SK-N-SH treated with all-trans-retinoic acid at 6 μM for 48 hours (cell line): ENCODE measurements around the gene MLPH.

Source experiments
- ATAC-seq: fragments of 200-7000 bp; cut with Tn5 transposase; 3 replicates; pipeline ENCODE4 v1.9.1; 2020; ENCODE audit warnings: mild to moderate bottlenecking, moderate library complexity
- ARNTL ChIP-seq: fragments of 450-650 bp; formaldehyde crosslinking; IDR thresholded peaks from 2 replicates; pipeline ENCODE4 v1.5.0; 2020; ENCODE audit warnings: low read depth, mild to moderate bottlenecking, moderate library complexity, borderline replicate concordance
- BACH2 ChIP-seq: fragments of 250-450 bp; sonication (Bioruptor Pico); IDR thresholded peaks from 2 replicates; pipeline ENCODE4 v1.9.0; 2021; ENCODE audit warnings: mild to moderate bottlenecking, borderline replicate concordance
- CREB5 ChIP-seq: fragments of 250-450 bp; sonication (Bioruptor Pico); IDR thresholded peaks from 2 replicates; pipeline ENCODE4 v1.5.1; 2020; ENCODE audit warnings: low read depth, mild to moderate bottlenecking, moderate library complexity
- CSDC2 ChIP-seq: fragments of 250-450 bp; sonication (Bioruptor Pico); IDR thresholded peaks from 2 replicates; pipeline ENCODE4 v1.5.0; 2020; ENCODE audit warnings: mild to moderate bottlenecking, moderate library complexity
- CSRNP3 ChIP-seq: fragments of 250-450 bp; sonication (Bioruptor Pico); IDR thresholded peaks from 2 replicates; pipeline ENCODE4 v1.5.1; 2021; ENCODE audit warnings: mild to moderate bottlenecking, moderate library complexity
- ESRRG ChIP-seq: fragments of 250-450 bp; sonication (Bioruptor Pico); IDR thresholded peaks from 2 replicates; pipeline ENCODE4 v1.6.1; 2021; ENCODE audit warnings: mild to moderate bottlenecking
- PATZ1 ChIP-seq: fragments of 250-450 bp; sonication (Bioruptor Pico); IDR thresholded peaks from 2 replicates; pipeline ENCODE4 v1.8.0; 2020; ENCODE audit warnings: mild to moderate bottlenecking, moderate library complexity, borderline replicate concordance
- POU6F1 ChIP-seq: fragments of 250-450 bp; sonication (Bioruptor Pico); IDR thresholded peaks from 2 replicates; pipeline ENCODE4 v1.8.0; 2021; ENCODE audit warnings: low read depth, mild to moderate bottlenecking, moderate library complexity, borderline replicate concordance
- PPARA ChIP-seq: fragments of 250-450 bp; sonication (Bioruptor Pico); IDR thresholded peaks from 2 replicates; pipeline ENCODE4 v1.5.0; 2020; ENCODE audit warnings: mild to moderate bottlenecking, borderline replicate concordance
- RARB ChIP-seq: fragments of 250-450 bp; sonication (Bioruptor Pico); IDR thresholded peaks from 2 replicates; pipeline ENCODE4 v1.8.0; 2021; ENCODE audit warnings: mild to moderate bottlenecking, moderate library complexity
- SNAI2 ChIP-seq: fragments of 250-450 bp; sonication (Bioruptor Pico); IDR thresholded peaks from 2 replicates; pipeline ENCODE4 v1.5.0; 2020; ENCODE audit warnings: mild to moderate bottlenecking, moderate library complexity
- TCF4 ChIP-seq: fragments of 250-450 bp; sonication (Bioruptor Pico); IDR thresholded peaks from 2 replicates; pipeline ENCODE4 v1.8.0; 2021; ENCODE audit warnings: mild to moderate bottlenecking, moderate library complexity, borderline replicate concordance
- TOX ChIP-seq: fragments of 250-450 bp; sonication (Bioruptor Pico); IDR thresholded peaks from 2 replicates; pipeline ENCODE4 v1.8.0; 2021; ENCODE audit warnings: mild to moderate bottlenecking, moderate library complexity, borderline replicate concordance
- TSHZ2 ChIP-seq: fragments of 250-450 bp; sonication (Bioruptor Pico); IDR thresholded peaks from 2 replicates; pipeline ENCODE4 v1.5.0; 2020; ENCODE audit warnings: mild to moderate bottlenecking, moderate library complexity
- ZC3H10 ChIP-seq: fragments of 250-450 bp; sonication (Bioruptor Pico); IDR thresholded peaks from 2 replicates; pipeline ENCODE4 v1.5.1; 2021; ENCODE audit warnings: mild to moderate bottlenecking, moderate library complexity
- ZFP30 ChIP-seq: fragments of 450-650 bp; formaldehyde crosslinking; IDR thresholded peaks from 2 replicates; pipeline ENCODE4 v1.5.0; 2022; ENCODE audit warnings: mild to moderate bottlenecking, moderate library complexity
- ZNF565 ChIP-seq: fragments of 450-650 bp; formaldehyde crosslinking; conservative IDR thresholded peaks from 2 replicates; pipeline ENCODE4 v1.5.0; 2020; ENCODE audit warnings: low read depth, mild to moderate bottlenecking, moderate library complexity
- ZNF70 ChIP-seq: fragments of 450-650 bp; formaldehyde crosslinking; IDR thresholded peaks from 2 replicates; pipeline ENCODE4 v1.5.0; 2020; ENCODE audit warnings: mild to moderate bottlenecking, moderate library complexity
- ZNF8 ChIP-seq: fragments of 450-650 bp; formaldehyde crosslinking; IDR thresholded peaks from 2 replicates; pipeline ENCODE4 v1.5.0; 2020; ENCODE audit warnings: mild to moderate bottlenecking, moderate library complexity

Gene MLPH

GRCh38 chr2:237573721-237574415 is 86.8 kb downstream of the MLPH start:
- TF ChIP-seq CSRNP3 (CRISPR knock-in tag), result no peak
- ATAC-seq, result no peak

- no peak for ATAC-seq
- TF ChIP-seq SNAI2 (CRISPR knock-in tag) (no peak), TSHZ2 (CRISPR knock-in tag) (no peak), ZFP30 (CRISPR knock-in tag) (no peak), ARNTL (CRISPR knock-in tag) (no peak), BACH2 (no peak), ESRRG (CRISPR knock-in tag) (no peak), RARB (no peak), ZNF70 (CRISPR knock-in tag) (no peak), ZNF565 (CRISPR knock-in tag) (no peak), ZNF8 (no peak), CREB5 (CRISPR knock-in tag) (no peak), TCF4 (CRISPR knock-in tag) (no peak), PPARA (no peak), CSDC2 (no peak), POU6F1 (CRISPR knock-in tag) (no peak), PATZ1 (CRISPR knock-in tag) (no peak), TOX (CRISPR knock-in tag) (no peak), ZC3H10 (CRISPR knock-in tag) (no peak), CSRNP3 (CRISPR knock-in tag) (no peak)
Observed at GRCh38 chr2:237574467-237574866, 87.4 kb downstream of the MLPH start.
